WTC11 (cell line): Measurements from ENCODE around the gene PPM1E. TPM values are rescaled to one million over a fixed set of nuclear protein-coding genes. Genes with fewer than 3 reads are reported as not detected.

Experiments used
- ATAC-seq: fragments of 200-7000 bp; cut with Tn5 transposase; 2 replicates; pipeline ENCODE4 v1.10.0; 2021; ENCODE audit warnings: mild to moderate bottlenecking, moderate library complexity
- CTCF ChIA-PET: fragments of 300-600 bp; sonication (Branson Sonifier 250); formaldehyde crosslinking; loops from one replicate; lab custom pipeline; 2021; ENCODE audit warnings: antibody characterized with exemption; lab: Charles Lee
- POLR2A ChIA-PET: fragments of 350-600 bp; sonication (Branson Sonifier 250); formaldehyde crosslinking; loops from one replicate; lab custom pipeline; 2021; ENCODE audit warnings: antibody characterized with exemption; lab: Charles Lee
- DNase-seq: peaks from one replicate; pipeline ENCODE4 v3.0.0; 2021; ENCODE audit warnings: low spot score
- H3K27ac Mint-ChIP-seq: 2 replicates; pipeline ENCODE4 v1.8.0; 2021; ENCODE audit warnings: mixed read lengths
- H3K27me3 Mint-ChIP-seq: 2 replicates; pipeline ENCODE4 v1.8.0; 2021; ENCODE audit warnings: low read depth, mild to moderate bottlenecking, moderate library complexity, mixed read lengths
- H3K36me3 Mint-ChIP-seq: 2 replicates; pipeline ENCODE4 v1.8.0; 2021; ENCODE audit warnings: mixed read lengths
- H3K4me1 Mint-ChIP-seq: 2 replicates; pipeline ENCODE4 v1.8.0; 2022; ENCODE audit warnings: mixed read lengths
- H3K4me3 Mint-ChIP-seq: 2 replicates; pipeline ENCODE4 v1.8.0; 2021; ENCODE audit warnings: mild to moderate bottlenecking, moderate library complexity, mixed read lengths
- H3K9me3 Mint-ChIP-seq: 2 replicates; pipeline ENCODE4 v1.8.0; 2021; ENCODE audit warnings: mixed read lengths
- CREB1 ChIP-seq: sonication (generic); formaldehyde crosslinking; IDR thresholded peaks from 2 replicates; pipeline ENCODE4 v1.8.0; 2023; ENCODE audit warnings: mild to moderate bottlenecking, missing genetic modification reagents
- ESRRA ChIP-seq: sonication (generic); formaldehyde crosslinking; IDR thresholded peaks from 2 replicates; pipeline ENCODE4 v1.8.1; 2022; ENCODE audit warnings: mild to moderate bottlenecking, missing genetic modification reagents, borderline replicate concordance
- FOXJ3 ChIP-seq: sonication (generic); formaldehyde crosslinking; IDR thresholded peaks from 2 replicates; pipeline ENCODE4 v1.9.0; 2021; ENCODE audit warnings: missing genetic modification reagents, mild to moderate bottlenecking, borderline replicate concordance
- IRF2 ChIP-seq: sonication (generic); formaldehyde crosslinking; IDR thresholded peaks from 2 replicates; pipeline ENCODE4 v1.8.0; 2022; ENCODE audit warnings: low read depth, missing genetic modification reagents, borderline replicate concordance
- JAZF1 ChIP-seq: fragments of 250-450 bp; sonication (Bioruptor Pico); IDR thresholded peaks from 2 replicates; pipeline ENCODE4 v1.9.0; 2021; ENCODE audit warnings: moderate library complexity, mild to moderate bottlenecking, inconsistent platforms
- MXD4 ChIP-seq: fragments of 250-450 bp; sonication (Bioruptor Pico); IDR thresholded peaks from 2 replicates; pipeline ENCODE4 v1.8.0; 2021; ENCODE audit warnings: mild to moderate bottlenecking, moderate library complexity, borderline replicate concordance
- RELA ChIP-seq: sonication (generic); formaldehyde crosslinking; IDR thresholded peaks from 2 replicates; pipeline ENCODE4 v1.8.1; 2022; ENCODE audit warnings: missing genetic modification reagents, mild to moderate bottlenecking, borderline replicate concordance
- SMAD4 ChIP-seq: sonication (generic); formaldehyde crosslinking; IDR thresholded peaks from 2 replicates; pipeline ENCODE4 v1.8.0; 2022; ENCODE audit warnings: mild to moderate bottlenecking, missing genetic modification reagents
- TCF7 ChIP-seq: sonication (generic); formaldehyde crosslinking; IDR thresholded peaks from 2 replicates; pipeline ENCODE4 v1.8.0; 2022; ENCODE audit warnings: mild to moderate bottlenecking, low read depth, missing genetic modification reagents, moderate library complexity
- TEAD1 ChIP-seq: sonication (generic); formaldehyde crosslinking; IDR thresholded peaks from 2 replicates; pipeline ENCODE4 v1.8.0; 2022; ENCODE audit warnings: mild to moderate bottlenecking, missing genetic modification reagents
- ZBTB21 ChIP-seq: sonication (generic); formaldehyde crosslinking; IDR thresholded peaks from 2 replicates; pipeline ENCODE4 v1.8.1; 2023; ENCODE audit warnings: mild to moderate bottlenecking, missing genetic modification reagents, borderline replicate concordance
- total RNA-seq: library from RNA; stranded (reverse); gene quantifications from 3 replicates; pipeline ENCODE4 v1.2.3, GENCODE V29; 2021
- TF ChIP-seq, protein P1 (sequence below): sonication (generic); formaldehyde crosslinking; IDR thresholded peaks from 2 replicates; pipeline ENCODE4 v1.8.0; 2023; ENCODE audit warnings: missing genetic modification reagents, mild to moderate bottlenecking, borderline replicate concordance
- TF ChIP-seq, protein P2 (sequence below): sonication (generic); formaldehyde crosslinking; conservative IDR thresholded peaks from 2 replicates; pipeline ENCODE4 v1.8.1; 2023; ENCODE audit warnings: mild to moderate bottlenecking, low read depth, missing genetic modification reagents, moderate library complexity
- TF ChIP-seq, protein P3 (sequence below): sonication (generic); formaldehyde crosslinking; IDR thresholded peaks from 2 replicates; pipeline ENCODE4 v1.8.1; 2023; ENCODE audit warnings: mild to moderate bottlenecking, missing genetic modification reagents, moderate library complexity
- TF ChIP-seq, protein P4 (sequence below): fragments of 200-600 bp; IDR thresholded peaks from 2 replicates; pipeline ENCODE4 v1.8.0; 2022; ENCODE audit warnings: antibody characterized with exemption
- TF ChIP-seq, protein P5 (sequence below): sonication (generic); formaldehyde crosslinking; conservative IDR thresholded peaks from 2 replicates; pipeline ENCODE4 v1.8.1; 2022; ENCODE audit warnings: mild to moderate bottlenecking, missing genetic modification reagents
- TF ChIP-seq, protein P6 (sequence below): fragments of 250-450 bp; sonication (Bioruptor Pico); IDR thresholded peaks from 2 replicates; pipeline ENCODE4 v1.9.0; 2021; ENCODE audit warnings: mild to moderate bottlenecking
- TF ChIP-seq, protein P7 (sequence below): fragments of 250-450 bp; sonication (Bioruptor Pico); IDR thresholded peaks from 2 replicates; pipeline ENCODE4 v1.8.0; 2021; ENCODE audit warnings: mild to moderate bottlenecking
- TF ChIP-seq, protein P8 (sequence below): sonication (generic); formaldehyde crosslinking; IDR thresholded peaks from 2 replicates; pipeline ENCODE4 v1.8.1; 2023; ENCODE audit warnings: mild to moderate bottlenecking, missing genetic modification reagents, moderate library complexity
- TF ChIP-seq, protein P9 (sequence below): sonication (generic); formaldehyde crosslinking; IDR thresholded peaks from 2 replicates; pipeline ENCODE4 v1.8.1; 2022; ENCODE audit warnings: missing genetic modification reagents, borderline replicate concordance

PPM1E gene
- total RNA-seq, 1 experiment from 2014 or later: 8.1 TPM

DNA sequence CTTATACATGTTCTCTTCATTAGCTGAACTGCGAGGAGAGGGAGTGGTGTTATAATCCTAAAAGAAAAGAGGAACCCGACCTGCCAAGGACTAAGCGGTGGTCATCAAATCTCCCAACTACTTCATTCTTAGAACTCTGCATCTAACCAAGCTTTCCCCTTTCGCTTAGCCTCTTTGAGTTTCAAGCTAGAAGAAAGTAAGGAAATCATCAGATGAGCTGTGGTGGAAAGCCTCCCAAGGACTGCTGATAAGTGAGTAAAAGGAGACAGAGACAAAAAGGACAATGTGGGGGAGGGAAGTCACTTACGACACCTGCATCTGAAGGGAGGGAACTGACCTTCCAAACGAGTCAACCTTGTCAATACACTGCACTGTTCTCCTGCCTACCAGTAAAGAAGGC, 229.7 kb downstream of the PPM1E start:
- Mint-ChIP-seq H3K27ac (no peak overlapping the region; the same call in 1 of the 2 replicates), H3K27me3 (no peaks in the 10 kb centered on the region), H3K9me3 (no peaks in the 10 kb centered on the region), H3K36me3 (no peaks in the 10 kb centered on the region), H3K4me1 (peaks cover 30% of the 10 kb centered on the region), H3K4me3 (no peak overlapping the region)
- no peak for DNase-seq
- CTCF ChIA-PET: interaction anchor here (1.0 kb wide), 1 partner anchor 274 kb away, joined by 4 read pairs; no protein-coding TSS in a partner anchor
- peak; percentile 35; the same call in 1 of the 2 replicates for ATAC-seq
- TF ChIP-seq TCF7 (no peak), ESRRA (no peak), TEAD1 (no peak), CREB1 (no peak)
- TF ChIP-seq, protein P1, sequence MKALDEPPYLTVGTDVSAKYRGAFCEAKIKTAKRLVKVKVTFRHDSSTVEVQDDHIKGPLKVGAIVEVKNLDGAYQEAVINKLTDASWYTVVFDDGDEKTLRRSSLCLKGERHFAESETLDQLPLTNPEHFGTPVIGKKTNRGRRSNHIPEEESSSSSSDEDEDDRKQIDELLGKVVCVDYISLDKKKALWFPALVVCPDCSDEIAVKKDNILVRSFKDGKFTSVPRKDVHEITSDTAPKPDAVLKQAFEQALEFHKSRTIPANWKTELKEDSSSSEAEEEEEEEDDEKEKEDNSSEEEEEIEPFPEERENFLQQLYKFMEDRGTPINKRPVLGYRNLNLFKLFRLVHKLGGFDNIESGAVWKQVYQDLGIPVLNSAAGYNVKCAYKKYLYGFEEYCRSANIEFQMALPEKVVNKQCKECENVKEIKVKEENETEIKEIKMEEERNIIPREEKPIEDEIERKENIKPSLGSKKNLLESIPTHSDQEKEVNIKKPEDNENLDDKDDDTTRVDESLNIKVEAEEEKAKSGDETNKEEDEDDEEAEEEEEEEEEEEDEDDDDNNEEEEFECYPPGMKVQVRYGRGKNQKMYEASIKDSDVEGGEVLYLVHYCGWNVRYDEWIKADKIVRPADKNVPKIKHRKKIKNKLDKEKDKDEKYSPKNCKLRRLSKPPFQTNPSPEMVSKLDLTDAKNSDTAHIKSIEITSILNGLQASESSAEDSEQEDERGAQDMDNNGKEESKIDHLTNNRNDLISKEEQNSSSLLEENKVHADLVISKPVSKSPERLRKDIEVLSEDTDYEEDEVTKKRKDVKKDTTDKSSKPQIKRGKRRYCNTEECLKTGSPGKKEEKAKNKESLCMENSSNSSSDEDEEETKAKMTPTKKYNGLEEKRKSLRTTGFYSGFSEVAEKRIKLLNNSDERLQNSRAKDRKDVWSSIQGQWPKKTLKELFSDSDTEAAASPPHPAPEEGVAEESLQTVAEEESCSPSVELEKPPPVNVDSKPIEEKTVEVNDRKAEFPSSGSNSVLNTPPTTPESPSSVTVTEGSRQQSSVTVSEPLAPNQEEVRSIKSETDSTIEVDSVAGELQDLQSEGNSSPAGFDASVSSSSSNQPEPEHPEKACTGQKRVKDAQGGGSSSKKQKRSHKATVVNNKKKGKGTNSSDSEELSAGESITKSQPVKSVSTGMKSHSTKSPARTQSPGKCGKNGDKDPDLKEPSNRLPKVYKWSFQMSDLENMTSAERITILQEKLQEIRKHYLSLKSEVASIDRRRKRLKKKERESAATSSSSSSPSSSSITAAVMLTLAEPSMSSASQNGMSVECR: no peak
- TF ChIP-seq, protein P2, sequence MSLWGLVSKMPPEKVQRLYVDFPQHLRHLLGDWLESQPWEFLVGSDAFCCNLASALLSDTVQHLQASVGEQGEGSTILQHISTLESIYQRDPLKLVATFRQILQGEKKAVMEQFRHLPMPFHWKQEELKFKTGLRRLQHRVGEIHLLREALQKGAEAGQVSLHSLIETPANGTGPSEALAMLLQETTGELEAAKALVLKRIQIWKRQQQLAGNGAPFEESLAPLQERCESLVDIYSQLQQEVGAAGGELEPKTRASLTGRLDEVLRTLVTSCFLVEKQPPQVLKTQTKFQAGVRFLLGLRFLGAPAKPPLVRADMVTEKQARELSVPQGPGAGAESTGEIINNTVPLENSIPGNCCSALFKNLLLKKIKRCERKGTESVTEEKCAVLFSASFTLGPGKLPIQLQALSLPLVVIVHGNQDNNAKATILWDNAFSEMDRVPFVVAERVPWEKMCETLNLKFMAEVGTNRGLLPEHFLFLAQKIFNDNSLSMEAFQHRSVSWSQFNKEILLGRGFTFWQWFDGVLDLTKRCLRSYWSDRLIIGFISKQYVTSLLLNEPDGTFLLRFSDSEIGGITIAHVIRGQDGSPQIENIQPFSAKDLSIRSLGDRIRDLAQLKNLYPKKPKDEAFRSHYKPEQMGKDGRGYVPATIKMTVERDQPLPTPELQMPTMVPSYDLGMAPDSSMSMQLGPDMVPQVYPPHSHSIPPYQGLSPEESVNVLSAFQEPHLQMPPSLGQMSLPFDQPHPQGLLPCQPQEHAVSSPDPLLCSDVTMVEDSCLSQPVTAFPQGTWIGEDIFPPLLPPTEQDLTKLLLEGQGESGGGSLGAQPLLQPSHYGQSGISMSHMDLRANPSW: no peak
- TF ChIP-seq, protein P3, sequence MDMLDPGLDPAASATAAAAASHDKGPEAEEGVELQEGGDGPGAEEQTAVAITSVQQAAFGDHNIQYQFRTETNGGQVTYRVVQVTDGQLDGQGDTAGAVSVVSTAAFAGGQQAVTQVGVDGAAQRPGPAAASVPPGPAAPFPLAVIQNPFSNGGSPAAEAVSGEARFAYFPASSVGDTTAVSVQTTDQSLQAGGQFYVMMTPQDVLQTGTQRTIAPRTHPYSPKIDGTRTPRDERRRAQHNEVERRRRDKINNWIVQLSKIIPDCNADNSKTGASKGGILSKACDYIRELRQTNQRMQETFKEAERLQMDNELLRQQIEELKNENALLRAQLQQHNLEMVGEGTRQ: no peak
- TF ChIP-seq, protein P4, sequence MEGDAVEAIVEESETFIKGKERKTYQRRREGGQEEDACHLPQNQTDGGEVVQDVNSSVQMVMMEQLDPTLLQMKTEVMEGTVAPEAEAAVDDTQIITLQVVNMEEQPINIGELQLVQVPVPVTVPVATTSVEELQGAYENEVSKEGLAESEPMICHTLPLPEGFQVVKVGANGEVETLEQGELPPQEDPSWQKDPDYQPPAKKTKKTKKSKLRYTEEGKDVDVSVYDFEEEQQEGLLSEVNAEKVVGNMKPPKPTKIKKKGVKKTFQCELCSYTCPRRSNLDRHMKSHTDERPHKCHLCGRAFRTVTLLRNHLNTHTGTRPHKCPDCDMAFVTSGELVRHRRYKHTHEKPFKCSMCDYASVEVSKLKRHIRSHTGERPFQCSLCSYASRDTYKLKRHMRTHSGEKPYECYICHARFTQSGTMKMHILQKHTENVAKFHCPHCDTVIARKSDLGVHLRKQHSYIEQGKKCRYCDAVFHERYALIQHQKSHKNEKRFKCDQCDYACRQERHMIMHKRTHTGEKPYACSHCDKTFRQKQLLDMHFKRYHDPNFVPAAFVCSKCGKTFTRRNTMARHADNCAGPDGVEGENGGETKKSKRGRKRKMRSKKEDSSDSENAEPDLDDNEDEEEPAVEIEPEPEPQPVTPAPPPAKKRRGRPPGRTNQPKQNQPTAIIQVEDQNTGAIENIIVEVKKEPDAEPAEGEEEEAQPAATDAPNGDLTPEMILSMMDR: no peak
- POLR2A ChIA-PET: no interaction called here

DNA sequence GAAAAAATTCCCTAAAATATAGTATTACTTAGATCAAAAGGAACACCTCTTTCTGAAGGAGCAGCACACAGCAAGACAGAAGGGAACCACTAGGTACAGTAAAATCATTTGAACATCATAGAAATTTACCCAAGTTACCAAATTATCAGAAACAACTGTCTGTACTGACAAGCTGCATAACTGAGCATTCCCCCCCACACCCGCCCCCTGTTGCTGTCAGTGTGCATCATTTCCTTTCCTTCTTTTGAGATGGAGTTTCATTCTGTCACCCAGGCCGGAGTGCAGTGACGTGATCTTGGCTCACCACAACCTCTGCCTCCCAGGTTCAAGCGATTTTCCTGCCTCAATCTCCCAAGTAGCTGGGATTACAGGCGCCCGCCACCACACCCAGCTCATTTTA, 230.3 kb downstream of the PPM1E start:
- ChIA-PET POLR2A (no interaction called here), CTCF (interaction anchor here (1.0 kb wide), 1 partner anchor 275 kb away, joined by 4 read pairs; no protein-coding TSS in a partner anchor)
- Mint-ChIP-seq H3K9me3 (no peaks in the 10 kb centered on the region), H3K4me3 (no peak overlapping the region), H3K4me1 (peaks cover 30% of the 10 kb centered on the region), H3K27ac (no peak overlapping the region), H3K36me3 (no peaks in the 10 kb centered on the region), H3K27me3 (no peaks in the 10 kb centered on the region)
- DNase-seq: no peak
- no peak for ATAC-seq
- TF ChIP-seq IRF2 (CRISPR knock-in tag): no peak
- TF ChIP-seq CREB1: no peak
- TF ChIP-seq SMAD4 (CRISPR knock-in tag): no peak
- no peak for TF ChIP-seq RELA (CRISPR knock-in tag)
- TF ChIP-seq, protein P5, sequence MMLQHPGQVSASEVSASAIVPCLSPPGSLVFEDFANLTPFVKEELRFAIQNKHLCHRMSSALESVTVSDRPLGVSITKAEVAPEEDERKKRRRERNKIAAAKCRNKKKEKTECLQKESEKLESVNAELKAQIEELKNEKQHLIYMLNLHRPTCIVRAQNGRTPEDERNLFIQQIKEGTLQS (CRISPR knock-in tag): no peak
- TF ChIP-seq MXD4: no peak
- TF ChIP-seq ZBTB21: no peak
- TF ChIP-seq, protein P6, sequence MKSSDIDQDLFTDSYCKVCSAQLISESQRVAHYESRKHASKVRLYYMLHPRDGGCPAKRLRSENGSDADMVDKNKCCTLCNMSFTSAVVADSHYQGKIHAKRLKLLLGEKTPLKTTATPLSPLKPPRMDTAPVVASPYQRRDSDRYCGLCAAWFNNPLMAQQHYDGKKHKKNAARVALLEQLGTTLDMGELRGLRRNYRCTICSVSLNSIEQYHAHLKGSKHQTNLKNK: no peak
- TF ChIP-seq JAZF1 (CRISPR knock-in tag): no peak
- TF ChIP-seq, protein P7, sequence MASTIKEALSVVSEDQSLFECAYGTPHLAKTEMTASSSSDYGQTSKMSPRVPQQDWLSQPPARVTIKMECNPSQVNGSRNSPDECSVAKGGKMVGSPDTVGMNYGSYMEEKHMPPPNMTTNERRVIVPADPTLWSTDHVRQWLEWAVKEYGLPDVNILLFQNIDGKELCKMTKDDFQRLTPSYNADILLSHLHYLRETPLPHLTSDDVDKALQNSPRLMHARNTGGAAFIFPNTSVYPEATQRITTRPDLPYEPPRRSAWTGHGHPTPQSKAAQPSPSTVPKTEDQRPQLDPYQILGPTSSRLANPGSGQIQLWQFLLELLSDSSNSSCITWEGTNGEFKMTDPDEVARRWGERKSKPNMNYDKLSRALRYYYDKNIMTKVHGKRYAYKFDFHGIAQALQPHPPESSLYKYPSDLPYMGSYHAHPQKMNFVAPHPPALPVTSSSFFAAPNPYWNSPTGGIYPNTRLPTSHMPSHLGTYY: no peak
- TF ChIP-seq, protein P8, sequence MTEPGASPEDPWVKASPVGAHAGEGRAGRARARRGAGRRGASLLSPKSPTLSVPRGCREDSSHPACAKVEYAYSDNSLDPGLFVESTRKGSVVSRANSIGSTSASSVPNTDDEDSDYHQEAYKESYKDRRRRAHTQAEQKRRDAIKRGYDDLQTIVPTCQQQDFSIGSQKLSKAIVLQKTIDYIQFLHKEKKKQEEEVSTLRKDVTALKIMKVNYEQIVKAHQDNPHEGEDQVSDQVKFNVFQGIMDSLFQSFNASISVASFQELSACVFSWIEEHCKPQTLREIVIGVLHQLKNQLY (CRISPR knock-in tag): no peak
- TF ChIP-seq, protein P9, sequence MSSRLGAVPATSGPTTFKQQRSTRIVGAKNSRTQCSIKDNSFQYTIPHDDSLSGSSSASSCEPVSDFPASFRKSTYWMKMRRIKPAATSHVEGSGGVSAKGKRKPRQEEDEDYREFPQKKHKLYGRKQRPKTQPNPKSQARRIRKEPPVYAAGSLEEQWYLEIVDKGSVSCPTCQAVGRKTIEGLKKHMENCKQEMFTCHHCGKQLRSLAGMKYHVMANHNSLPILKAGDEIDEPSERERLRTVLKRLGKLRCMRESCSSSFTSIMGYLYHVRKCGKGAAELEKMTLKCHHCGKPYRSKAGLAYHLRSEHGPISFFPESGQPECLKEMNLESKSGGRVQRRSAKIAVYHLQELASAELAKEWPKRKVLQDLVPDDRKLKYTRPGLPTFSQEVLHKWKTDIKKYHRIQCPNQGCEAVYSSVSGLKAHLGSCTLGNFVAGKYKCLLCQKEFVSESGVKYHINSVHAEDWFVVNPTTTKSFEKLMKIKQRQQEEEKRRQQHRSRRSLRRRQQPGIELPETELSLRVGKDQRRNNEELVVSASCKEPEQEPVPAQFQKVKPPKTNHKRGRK: no peak
- no peak for TF ChIP-seq FOXJ3 (CRISPR knock-in tag)
